ENCODE results near the gene IGFN1.

DNA sequence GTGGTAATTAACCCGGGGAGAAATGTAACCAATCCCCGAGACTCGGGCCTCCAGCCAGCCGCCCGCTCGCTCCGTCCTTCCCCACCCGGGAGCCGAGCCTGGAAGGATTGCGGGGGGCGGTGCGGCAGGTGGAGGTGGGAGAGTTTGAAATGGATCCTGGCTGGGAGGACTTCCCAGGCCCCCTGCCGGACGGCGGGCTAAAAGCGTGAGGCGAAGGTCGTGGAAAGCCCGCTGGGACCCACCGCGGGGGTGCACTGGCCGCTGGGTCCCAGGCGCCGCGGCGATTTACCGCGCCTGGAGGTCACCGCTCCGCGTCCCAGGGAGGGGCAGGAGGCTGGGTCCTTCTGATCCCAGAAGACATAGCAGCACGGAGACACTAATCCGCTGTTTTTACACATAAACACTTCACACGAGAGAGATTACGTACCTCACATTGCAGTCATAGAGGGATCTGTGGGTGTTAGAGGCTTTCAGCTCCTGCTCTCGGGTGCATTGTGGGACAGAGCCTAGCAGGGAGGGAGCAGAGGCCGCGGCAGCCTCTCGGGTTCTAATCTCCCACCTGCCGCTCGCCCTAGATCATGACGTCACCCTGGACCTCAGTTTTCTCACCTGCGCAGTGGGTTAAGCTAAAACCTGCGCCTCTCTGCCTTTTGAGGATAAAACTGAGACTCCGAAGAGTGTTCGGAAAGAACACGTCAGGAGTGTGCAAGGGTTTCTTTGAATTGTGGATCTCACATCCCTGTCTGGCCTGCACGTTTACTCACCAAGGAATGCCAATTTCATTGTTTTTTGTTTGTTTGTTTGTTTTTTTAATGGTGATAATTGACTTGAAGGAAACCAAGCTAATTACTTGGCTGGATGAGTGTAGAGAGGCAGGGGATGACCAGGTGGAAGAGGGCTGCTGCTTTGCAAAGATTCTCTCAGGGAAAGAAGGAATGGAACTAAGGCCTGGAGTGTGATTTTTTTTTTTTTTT lies 19.3 kb upstream of the IGFN1 start:
- TF ChIP-seq, protein P1, sequence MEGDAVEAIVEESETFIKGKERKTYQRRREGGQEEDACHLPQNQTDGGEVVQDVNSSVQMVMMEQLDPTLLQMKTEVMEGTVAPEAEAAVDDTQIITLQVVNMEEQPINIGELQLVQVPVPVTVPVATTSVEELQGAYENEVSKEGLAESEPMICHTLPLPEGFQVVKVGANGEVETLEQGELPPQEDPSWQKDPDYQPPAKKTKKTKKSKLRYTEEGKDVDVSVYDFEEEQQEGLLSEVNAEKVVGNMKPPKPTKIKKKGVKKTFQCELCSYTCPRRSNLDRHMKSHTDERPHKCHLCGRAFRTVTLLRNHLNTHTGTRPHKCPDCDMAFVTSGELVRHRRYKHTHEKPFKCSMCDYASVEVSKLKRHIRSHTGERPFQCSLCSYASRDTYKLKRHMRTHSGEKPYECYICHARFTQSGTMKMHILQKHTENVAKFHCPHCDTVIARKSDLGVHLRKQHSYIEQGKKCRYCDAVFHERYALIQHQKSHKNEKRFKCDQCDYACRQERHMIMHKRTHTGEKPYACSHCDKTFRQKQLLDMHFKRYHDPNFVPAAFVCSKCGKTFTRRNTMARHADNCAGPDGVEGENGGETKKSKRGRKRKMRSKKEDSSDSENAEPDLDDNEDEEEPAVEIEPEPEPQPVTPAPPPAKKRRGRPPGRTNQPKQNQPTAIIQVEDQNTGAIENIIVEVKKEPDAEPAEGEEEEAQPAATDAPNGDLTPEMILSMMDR (conservative IDR thresholded peaks at IDR 0.05; ENCODE audit: low read depth in 2 of 2), result peak; percentile 19; a peak in 1 of 4 replicates
- TF ChIP-seq POLR2AphosphoS5 (IDR thresholded peaks at IDR 0.05; ENCODE audit: low read depth) (peak; percentile 43; the same call in 1 of the 2 replicates), EZH2phosphoT487 (IDR thresholded peaks at IDR 0.05; ENCODE audit: unreplicated experiment) (no peak), EZH2 (IDR thresholded peaks at IDR 0.05; ENCODE audit: low read depth, unreplicated experiment) (no peak), JUNB (IDR thresholded peaks at IDR 0.05; ENCODE audit: unreplicated experiment) (no peak), STAT1 (IDR thresholded peaks at IDR 0.05; ENCODE audit: unreplicated experiment) (no peak)
- TF ChIP-seq, protein P2, sequence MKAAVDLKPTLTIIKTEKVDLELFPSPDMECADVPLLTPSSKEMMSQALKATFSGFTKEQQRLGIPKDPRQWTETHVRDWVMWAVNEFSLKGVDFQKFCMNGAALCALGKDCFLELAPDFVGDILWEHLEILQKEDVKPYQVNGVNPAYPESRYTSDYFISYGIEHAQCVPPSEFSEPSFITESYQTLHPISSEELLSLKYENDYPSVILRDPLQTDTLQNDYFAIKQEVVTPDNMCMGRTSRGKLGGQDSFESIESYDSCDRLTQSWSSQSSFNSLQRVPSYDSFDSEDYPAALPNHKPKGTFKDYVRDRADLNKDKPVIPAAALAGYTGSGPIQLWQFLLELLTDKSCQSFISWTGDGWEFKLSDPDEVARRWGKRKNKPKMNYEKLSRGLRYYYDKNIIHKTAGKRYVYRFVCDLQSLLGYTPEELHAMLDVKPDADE (IDR thresholded peaks at IDR 0.05), result no peak
- TF ChIP-seq, protein P3, sequence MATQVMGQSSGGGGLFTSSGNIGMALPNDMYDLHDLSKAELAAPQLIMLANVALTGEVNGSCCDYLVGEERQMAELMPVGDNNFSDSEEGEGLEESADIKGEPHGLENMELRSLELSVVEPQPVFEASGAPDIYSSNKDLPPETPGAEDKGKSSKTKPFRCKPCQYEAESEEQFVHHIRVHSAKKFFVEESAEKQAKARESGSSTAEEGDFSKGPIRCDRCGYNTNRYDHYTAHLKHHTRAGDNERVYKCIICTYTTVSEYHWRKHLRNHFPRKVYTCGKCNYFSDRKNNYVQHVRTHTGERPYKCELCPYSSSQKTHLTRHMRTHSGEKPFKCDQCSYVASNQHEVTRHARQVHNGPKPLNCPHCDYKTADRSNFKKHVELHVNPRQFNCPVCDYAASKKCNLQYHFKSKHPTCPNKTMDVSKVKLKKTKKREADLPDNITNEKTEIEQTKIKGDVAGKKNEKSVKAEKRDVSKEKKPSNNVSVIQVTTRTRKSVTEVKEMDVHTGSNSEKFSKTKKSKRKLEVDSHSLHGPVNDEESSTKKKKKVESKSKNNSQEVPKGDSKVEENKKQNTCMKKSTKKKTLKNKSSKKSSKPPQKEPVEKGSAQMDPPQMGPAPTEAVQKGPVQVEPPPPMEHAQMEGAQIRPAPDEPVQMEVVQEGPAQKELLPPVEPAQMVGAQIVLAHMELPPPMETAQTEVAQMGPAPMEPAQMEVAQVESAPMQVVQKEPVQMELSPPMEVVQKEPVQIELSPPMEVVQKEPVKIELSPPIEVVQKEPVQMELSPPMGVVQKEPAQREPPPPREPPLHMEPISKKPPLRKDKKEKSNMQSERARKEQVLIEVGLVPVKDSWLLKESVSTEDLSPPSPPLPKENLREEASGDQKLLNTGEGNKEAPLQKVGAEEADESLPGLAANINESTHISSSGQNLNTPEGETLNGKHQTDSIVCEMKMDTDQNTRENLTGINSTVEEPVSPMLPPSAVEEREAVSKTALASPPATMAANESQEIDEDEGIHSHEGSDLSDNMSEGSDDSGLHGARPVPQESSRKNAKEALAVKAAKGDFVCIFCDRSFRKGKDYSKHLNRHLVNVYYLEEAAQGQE (IDR thresholded peaks at IDR 0.05; ENCODE audit: unreplicated experiment), result no peak
